Urothelium cell line (cell line): ENCODE results near the gene PPTC7.
A peak's percentile ranks its signal among the peaks of the same experiment; 100 is the strongest.
"Not testable (repeated sequence)": the region's sequence is repeated elsewhere in the genome, so short reads cannot be mapped to it uniquely, and the experiment has no call there.

Source experiments
- DNase-seq: peaks from one replicate; pipeline ENCODE4 v3.0.0; 2011; ENCODE audit warnings: low spot score, mixed read lengths
- FAIRE-seq: peaks from 2 replicates; lab custom pipeline; 2011; peaks lifted over from hg19 to GRCh38; lab: Jason Lieb, UNC

The PPTC7 gene

DNA sequence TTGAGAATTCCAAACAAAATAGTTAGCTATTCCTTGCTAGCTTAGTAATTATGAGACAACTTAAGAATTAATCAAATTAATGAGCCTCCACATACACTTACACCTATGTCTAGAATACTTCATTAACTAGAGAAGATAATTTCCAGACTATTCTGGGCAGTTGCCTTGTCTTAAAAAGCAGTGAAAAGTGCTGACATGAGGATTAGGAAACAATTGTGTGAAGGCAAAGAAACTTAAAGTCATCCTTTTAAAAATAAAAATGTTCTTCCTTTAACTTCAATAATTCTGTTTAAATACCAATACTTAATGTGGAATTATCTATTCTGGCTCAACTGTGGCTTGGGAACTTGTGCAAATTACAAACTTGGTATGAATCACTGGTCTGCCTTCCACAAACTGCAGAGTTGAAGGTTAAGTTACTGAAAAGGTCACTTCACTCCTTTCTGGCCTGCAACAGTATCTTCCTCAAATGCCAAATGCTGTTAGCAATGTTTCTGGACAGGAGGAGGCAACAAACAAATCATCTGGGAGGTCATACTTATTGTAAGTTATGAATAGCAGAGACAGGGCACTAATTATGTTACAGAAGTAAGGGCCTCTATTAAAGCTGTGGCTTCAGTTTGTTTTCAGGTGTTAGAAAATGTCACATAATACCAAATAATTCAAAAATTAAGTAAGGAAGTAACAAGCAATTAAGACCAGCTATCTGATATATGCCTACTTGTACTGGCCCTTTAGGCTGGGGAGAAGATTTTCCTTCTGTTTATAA, 19.2 kb downstream of the PPTC7 start:
- no peak for FAIRE-seq
- DNase-seq: no peak

DNA sequence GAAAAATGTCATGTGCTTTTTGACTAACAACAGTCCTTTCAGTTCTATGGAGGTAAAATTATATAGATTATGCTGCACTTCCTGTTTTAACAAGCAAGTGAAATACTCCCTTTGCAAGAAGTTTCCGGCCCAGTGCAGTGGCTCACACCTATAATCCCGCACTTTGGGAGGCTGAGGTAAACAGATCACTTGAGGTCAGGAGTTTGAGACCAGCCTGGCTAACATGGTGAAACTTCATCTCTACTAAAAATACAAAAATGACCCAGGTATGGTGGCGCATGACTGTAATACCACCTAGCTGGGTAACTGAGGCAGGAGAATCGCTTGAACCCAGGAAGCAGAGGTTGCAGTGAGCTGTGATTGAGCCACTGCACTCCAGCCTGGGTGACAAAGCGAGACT, 20.7 kb downstream of the PPTC7 start:
- FAIRE-seq, DNase-seq: not testable (repeated sequence)

DNA sequence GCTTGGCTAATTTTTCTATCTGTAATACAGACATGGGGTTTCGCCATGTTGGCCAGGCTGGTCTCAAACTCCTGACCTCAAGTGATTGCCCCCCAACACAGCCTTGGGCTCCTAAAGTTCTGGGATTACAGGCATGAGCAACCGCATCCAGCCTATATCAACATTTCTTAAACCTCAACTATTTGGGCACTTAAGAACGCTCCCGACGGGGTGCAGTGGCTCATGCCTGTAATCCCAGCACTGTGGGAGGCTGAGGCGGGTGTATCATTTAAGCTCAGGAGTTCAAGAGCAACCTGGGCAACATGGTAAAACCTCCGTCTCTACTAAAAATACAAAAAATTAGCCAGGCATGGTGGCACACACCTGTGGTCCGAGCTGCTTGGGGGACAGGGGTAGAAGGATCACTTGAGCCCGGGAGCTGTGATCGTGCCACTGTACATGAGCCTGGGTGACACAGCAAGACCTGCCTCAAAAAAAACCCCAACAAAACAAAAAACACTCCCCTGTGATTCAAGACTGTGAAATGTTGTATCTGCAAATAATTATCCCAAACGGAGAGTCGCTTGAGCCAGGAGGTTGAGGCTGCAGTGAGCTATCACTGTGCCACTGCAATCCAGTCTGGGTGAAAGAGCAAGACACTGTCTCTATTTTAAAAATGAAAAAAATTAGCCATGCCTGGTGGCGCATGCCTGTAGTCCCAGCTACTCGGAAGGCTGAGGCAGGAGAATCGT, 21.5 kb downstream of the PPTC7 start:
- no peak for DNase-seq
- no peak for FAIRE-seq

DNA sequence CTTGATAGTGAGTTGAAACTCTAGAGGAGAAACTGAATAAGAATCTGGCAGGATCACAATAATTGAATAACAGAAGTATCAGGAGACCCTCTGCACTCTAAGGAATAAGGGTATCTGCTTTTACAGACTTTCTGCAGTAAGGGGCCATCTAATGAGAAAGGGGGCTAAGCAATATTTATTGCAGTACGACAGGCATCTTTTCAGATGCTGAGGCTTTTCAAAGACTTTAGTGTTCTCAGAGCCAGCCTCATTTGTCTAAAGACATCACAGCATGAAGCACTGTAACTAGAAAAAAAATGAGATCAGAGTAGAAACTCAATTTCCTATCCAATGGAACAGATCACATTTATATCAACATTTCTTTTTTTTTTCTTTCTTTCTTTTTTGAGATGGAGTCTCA, 22.2 kb downstream of the PPTC7 start:
- no peak for FAIRE-seq
- no peak for DNase-seq

DNA sequence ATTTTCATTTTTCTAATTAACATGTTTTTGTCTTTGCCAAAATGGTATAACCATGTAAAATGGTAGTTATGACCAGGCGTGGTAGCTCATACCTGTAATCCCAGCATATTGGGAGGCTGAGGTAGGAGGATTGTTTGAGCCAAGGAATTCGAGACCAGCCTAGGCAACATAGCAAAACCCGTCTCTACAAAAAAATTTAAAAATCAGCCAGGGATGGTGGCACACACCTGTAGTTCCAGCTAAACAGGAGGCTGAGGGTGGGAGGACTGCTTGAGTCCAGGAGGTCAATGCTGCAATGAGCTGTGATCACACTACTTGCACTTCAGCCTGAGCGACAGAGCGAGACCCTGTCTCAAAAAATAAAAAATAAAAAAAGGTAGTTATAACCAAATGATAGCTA, 23.1 kb downstream of the PPTC7 start:
- FAIRE-seq (no peak), DNase-seq (no peak)

DNA sequence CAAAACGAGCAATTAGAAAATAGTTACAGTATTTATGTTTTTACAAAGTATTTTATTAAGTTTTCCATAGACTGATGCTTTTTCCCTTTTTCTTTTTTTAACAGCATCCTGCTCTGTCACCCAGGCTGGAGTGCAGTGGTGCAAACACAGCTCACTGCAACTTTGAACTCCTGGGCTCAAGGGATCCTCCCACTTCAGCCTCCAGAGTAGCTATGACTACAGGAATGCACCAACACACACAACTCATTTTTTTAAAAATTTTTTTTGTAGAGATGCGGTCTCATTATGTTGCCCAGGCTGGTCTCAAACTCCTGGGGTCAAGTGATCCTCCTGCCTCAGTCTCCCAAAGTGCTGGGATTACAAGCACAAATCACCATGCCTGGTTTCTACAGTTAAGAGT, 24.2 kb downstream of the PPTC7 start:
- FAIRE-seq, DNase-seq: not testable (repeated sequence)

DNA sequence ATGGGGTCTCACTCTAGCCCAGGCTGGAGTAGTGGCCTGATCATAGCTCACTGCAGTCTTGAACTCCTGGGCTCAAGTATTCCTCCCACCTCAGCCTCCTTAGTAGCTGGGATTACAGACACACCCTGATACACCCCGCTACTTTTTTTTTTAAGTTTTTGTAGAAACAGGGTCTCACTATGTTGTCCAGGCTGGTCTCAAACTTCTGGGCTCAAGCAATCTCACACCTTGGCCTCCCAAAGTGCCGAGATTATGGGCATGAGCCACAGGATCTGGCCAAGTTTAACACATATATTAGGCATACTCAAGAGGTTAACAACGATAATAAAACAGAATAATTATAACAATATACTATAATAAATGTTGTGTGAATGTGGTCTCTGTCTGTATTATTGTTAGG, 25.8 kb downstream of the PPTC7 start:
- FAIRE-seq (no peak), DNase-seq (no peak)

DNA sequence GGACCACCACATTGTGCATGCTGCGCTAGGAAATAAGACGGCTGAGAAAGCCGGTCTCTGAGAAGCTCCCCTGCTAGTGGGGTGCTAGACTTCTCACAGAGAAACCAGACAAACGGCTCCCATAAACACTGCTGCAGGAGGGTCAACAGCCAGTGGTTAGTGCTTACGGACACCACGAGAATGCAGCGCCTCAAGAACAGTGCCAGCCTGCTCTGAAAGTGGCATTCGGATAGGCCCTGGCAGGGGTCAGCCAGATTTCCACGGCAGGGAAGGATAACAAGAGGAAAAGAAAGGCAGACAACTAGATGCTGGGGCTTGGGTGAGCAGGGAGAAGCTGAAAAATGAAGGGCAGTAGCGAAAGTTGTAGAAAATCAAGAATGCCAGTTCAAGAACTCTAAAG, 26.4 kb downstream of the PPTC7 start:
- no peak for FAIRE-seq
- no peak for DNase-seq

DNA sequence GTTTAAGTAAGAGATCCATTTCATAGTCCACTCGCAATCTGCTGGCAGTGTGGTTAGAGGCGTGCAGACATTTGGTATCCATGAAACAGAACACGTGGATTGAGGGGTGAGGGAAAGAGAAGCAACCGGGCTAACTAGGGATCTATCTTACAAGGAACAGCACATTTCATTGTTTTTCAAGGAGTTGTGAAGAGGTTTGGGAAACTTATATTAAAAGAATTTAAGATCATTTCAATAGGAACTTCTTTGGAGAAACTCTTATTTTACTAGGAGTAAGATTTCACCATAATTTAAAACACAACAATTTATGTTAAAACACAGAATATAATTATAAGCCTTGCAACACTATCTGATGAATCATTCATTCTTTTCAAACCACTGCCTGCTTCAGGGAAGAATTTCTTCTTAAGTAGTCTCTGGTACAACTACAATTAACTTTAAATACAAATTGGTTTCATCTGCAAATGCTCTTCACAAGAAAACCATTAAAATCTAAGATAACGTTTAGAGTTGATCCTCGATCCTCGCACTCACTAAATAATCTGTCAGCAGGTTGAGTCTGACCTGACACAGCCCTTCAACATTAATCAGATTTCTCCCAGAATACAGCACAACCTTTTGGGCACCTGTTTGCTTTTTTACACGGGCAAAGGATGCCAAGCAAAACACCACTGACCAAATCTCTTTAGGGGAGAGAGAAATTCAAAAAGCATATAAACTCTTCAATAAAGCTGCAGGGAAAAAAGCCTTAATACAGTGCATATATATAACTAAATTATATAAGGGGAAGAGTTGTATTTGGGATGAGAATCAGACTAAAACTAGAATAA, 27.3 kb downstream of the PPTC7 start:
- no peak for FAIRE-seq
- no peak for DNase-seq

DNA sequence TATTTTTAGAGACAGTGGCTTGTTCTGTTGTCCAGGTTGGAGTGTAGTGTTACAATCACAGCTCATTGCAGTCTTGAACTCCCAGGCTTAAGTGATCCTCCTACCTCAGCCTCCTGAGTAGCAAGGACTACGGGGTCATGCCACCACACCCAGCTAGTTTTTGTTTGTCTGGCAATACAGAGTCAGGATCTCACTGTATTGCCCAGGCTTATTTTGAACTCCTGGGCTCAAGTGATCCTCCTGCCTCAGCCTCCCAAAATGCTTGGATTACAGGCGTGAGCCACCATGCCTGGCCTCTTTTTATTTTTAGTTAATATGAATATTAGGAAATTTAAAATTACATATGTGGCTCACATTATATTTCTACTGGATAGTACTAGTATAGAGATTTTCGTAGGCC, 28.9 kb downstream of the PPTC7 start:
- DNase-seq: no peak
- FAIRE-seq: no peak

DNA sequence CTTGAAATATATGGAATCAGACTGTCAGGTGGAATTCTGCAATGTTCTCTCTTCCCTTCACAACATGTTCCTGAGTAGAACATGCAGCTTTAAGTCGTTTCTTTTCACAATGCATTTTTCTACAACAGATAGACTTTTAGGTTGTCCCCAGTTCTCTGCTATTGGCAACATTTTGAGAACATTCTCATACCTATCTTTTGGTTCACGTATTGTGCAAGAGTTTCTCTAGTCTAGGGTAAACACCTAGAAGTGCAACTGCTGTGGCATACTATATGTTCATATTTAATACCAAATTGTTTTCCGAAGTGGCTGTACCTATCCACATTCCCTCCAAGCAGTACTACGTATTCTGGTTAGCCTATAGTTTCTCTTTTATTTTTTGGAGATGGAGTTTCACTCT, 32.1 kb downstream of the PPTC7 start:
- DNase-seq (no peak), FAIRE-seq (no peak)

DNA sequence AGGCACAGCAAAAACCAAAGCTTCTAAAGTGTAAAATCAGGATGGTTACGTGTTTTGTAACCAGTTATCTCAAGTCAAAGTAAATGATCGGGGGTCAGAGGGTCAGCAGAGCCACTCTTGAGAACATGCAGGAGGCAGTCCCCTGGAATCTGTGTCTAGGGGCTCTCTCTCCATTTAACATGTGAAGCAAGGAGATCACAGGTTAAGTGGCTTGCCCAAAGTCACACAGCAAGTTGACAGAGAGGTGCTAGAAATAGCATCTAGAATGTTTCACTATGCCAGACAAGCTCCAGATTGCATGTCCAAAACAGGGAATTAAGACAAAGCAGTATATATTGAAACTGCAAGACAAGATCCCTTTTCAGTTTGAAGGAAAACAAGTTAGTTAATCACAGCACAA, 33.4 kb downstream of the PPTC7 start:
- FAIRE-seq (no peak), DNase-seq (no peak)

DNA sequence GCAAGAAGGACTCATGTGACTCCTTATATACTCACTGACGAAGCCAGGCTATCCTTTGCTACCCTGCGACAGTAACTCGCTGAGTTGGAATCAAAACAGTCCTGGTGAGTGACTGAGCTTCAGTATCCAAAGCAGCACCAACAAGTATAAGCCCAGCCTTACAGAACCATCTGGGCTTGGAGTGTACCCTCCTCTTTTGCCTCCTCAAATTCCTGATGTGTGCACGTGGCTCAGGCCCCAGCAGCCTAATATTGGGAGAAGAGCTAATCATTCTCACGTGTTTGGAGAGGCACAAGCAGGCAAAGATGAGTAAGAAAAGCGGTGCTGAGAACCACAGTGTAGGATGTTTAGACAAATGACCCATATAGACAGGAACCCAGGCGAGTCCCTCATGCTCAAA, 34.4 kb downstream of the PPTC7 start:
- no peak for FAIRE-seq
- DNase-seq: no peak

DNA sequence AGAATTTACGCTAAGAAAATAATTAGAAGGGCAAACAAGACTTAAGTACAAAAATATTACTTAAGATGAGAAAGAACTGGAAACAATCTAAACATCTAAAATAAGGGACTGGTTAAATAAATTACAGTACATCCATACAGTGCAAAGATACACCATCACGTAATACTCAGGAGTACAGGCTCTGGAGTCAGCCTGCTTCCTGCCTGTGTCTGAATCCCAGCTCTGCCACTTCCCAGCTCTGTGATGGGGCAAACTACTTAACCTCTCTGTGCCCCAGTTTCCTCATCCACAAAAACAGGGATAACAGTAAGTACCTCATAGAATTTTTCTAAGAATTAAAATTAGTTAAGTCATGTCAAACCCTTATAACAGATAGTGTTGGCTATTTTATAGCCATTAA, 36.0 kb downstream of the PPTC7 start:
- FAIRE-seq: no peak
- DNase-seq: no peak

DNA sequence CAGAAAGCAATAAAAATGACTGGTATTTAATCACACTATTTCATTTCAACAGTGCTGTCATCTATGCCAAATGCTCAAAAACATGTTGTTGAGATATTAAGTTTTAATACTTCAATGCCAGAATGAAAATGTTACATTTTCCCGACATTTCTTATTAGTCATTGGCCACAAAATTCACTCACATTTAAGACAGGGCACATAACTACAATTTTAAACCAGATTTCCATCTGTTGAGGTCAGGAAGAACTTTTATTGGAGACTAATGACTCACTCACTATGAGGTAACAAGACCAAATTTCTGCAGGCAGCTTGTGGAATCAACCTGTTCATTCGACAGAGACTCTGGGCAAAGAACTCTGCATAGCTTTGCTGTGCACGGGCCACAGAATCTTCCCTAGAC, 36.8 kb downstream of the PPTC7 start:
- no peak for FAIRE-seq
- DNase-seq: peak; percentile 55

DNA sequence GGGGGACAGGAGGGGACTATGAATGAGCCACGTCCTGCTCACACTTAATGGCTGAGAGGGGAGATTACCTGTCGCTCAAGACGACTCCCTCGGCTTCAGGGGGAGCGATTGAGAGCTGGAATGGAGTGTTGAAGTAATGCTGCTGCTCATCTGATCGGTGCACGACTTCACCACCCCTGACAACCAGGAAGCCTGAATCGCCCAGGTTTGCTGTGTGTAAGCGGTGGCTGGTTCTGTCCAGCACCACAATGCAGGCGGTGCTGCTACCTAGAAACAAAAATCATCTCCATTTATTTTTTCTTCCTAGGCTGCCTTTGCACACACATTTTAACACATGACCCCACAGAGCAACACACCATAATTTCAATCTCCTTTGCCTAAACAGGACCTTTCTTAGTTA, 37.3 kb downstream of the PPTC7 start:
- DNase-seq (no peak), FAIRE-seq (no peak)

DNA sequence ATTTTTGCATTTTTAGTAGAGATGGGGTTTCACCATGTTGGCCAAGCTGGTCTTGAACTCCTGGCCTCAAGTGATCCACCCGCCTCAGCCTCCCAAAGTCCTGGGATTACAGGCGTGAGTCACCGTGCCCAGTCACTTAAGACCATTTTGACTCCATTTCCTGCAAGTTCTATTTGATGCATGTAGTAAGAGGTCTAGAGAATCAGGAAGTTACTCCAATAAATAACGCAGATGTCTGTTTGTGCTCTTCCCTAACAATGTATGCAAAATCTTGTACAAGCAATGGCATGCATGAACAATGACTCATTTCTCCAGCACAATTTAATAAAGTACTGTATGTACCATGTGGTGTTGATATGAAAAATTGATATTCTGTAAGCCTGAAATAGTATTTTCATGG, 37.9 kb downstream of the PPTC7 start:
- not testable (repeated sequence) for DNase-seq, FAIRE-seq

DNA sequence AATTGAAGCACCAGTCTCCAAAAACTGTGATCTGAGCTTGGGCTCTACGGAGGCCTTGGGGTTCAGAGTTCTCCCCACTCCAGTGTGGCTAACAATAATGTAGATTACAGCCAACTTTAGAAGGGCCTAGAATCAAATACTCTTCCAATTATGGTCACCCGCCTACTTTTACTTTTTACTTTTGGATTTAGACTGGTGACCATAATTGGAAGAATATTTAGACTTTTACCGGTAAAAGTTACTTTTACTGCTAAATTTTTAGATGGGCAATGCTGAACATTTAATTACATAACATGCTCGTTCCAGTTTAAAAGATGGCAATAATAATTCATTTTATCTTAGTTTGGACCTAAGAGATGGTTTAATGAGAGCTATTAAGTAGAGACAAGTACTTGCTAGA, 39.2 kb downstream of the PPTC7 start:
- DNase-seq: no peak
- FAIRE-seq: no peak

DNA sequence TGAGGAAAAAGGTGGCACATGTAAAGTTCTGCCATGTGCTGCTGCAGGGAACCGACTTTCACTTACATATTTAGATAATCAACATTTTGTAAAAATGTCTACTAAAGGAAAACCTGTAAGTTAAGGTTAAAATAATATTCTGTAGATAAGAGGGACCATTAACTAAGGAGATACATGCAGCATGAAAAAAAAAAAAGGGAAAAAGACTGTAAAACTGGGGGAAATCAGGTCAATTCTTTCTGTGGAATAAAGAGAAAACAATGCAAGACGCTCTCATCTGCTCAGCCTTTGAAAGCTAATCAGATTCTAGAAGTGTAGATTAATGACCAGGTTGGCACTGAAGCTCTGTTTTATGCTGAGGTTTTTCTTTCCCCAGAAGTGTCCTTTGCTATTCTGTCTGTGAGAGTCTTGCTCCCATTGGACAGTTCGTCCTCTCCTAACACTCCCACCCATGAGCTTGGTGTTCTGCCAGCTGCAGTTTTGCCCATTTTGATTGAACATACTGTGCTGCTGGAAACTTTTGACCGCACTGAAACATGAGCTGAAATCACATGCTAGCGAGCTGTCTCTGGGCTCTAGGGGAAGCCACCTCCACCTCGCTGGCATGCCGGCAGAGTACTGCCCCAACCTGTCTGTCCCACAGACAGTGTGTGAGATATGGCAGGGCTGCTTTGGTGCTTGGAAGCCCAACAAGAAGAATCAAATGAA, 39.7 kb downstream of the PPTC7 start:
- no peak for FAIRE-seq
- peak; percentile 32 for DNase-seq

DNA sequence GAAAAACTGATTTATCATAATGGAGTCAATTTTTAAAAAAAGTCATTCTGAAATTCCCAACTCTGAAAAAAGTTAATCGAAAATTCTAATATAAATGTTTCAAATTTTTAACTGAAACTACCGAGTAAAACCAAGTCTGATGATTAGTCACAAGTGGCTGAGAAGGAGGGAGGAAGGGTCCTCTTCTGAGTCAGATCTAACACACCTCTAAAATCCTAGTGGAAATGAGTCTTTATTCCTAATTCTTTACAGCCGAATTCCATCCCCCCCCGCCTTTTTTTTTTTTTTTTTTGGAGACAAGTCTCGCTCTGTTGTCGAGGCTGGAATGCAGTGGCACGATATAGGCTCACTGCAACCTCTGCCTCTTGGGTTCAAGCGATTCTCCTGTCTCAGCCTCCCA, 43.1 kb downstream of the PPTC7 start:
- no peak for FAIRE-seq
- no peak for DNase-seq
